HL-60/S4 (cell line): ENCODE data around the gene TNS3.
"Not testable (repeated sequence)": the region's sequence is repeated elsewhere in the genome, so short reads cannot be mapped to it uniquely, and the experiment has no call there.

Source experiments
- in situ Hi-C: fragments of 300-500 bp; cut with MboI; formaldehyde crosslinking; loops from 2 replicates; pipeline ENCODE4 v1.14.3; 2022; ENCODE audit warnings: low sequenced_read_pairs

The TNS3 gene

GRCh38 chr7:47454974-47455871 lies 126.7 kb downstream of the TNS3 start:
- in situ Hi-C loops, result no loop called here

- in situ Hi-C loops, result no loop called here
Measured at GRCh38 chr7:47454069-47454973, 127.6 kb downstream of the TNS3 start.

- in situ Hi-C loops, result no loop called here
Measured at GRCh38 chr7:47453093-47454061, 128.5 kb downstream of the TNS3 start.

- in situ Hi-C loops, result no loop called here
Measured at GRCh38 chr7:47452715-47453092, 129.2 kb downstream of the TNS3 start.

GRCh38 chr7:47452295-47452694 lies 129.6 kb downstream of the TNS3 start:
- in situ Hi-C loops, result no loop called here

GRCh38 chr7:47451851-47452205 lies 130.1 kb downstream of the TNS3 start:
- in situ Hi-C loops, result no loop called here

GRCh38 chr7:47449810-47450590 lies 131.9 kb downstream of the TNS3 start:
- in situ Hi-C loops, result no loop called here

- in situ Hi-C loops, result no loop called here
Measured at GRCh38 chr7:47448971-47449370, 132.9 kb downstream of the TNS3 start.

- in situ Hi-C loops, result no loop called here
Measured at GRCh38 chr7:47447621-47448349, 134.1 kb downstream of the TNS3 start.

- in situ Hi-C loops, result no loop called here
Measured at GRCh38 chr7:47446871-47447466, 134.9 kb downstream of the TNS3 start.

- in situ Hi-C loops, result no loop called here
Measured at GRCh38 chr7:47444376-47445098, 137.4 kb downstream of the TNS3 start.

GRCh38 chr7:47443049-47443448 lies 138.9 kb downstream of the TNS3 start:
- in situ Hi-C loops, result no loop called here

GRCh38 chr7:47442605-47442865 lies 139.4 kb downstream of the TNS3 start:
- in situ Hi-C loops, result no loop called here

- in situ Hi-C loops, result no loop called here
Measured at GRCh38 chr7:47441796-47442604, 139.9 kb downstream of the TNS3 start.

GRCh38 chr7:47441048-47441447 lies 140.9 kb downstream of the TNS3 start:
- in situ Hi-C loops, result not testable (repeated sequence)

- in situ Hi-C loops, result no loop called here
Measured at GRCh38 chr7:47440320-47440719, 141.6 kb downstream of the TNS3 start.

- in situ Hi-C loops, result no loop called here
Measured at GRCh38 chr7:47439181-47439667, 142.7 kb downstream of the TNS3 start.
